ENCODE results near the gene KRTAP4-9.
"Not testable (repeated sequence)": the region's sequence is repeated elsewhere in the genome, so short reads cannot be mapped to it uniquely, and the experiment has no call there.

The KRTAP4-9 gene

GRCh38 chr17:41133880-41134735 lies 28.9 kb downstream of the KRTAP4-9 start:
- no peak for DNase-seq

DNA sequence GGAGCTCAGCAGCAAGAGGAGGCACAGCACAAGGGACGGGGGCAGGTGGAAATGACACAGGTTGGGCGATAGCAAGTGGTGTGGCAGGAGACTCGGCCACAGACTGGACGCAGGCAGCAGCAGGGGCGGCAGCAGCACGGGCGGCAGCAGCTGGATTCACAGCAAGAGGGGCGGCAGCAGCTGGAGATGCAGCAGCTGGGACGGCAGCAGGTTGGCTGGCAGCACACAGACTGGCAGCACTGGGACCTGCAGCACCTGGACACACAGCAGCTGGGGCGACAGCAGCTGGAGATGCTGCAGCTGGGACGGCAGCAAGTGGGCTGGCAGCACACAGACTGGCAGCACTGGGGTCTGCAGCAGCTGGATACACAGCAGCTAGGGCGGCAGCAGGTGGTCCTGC lies 34.7 kb downstream of the KRTAP4-9 start:
- DNase-seq = not testable (repeated sequence)

DNA sequence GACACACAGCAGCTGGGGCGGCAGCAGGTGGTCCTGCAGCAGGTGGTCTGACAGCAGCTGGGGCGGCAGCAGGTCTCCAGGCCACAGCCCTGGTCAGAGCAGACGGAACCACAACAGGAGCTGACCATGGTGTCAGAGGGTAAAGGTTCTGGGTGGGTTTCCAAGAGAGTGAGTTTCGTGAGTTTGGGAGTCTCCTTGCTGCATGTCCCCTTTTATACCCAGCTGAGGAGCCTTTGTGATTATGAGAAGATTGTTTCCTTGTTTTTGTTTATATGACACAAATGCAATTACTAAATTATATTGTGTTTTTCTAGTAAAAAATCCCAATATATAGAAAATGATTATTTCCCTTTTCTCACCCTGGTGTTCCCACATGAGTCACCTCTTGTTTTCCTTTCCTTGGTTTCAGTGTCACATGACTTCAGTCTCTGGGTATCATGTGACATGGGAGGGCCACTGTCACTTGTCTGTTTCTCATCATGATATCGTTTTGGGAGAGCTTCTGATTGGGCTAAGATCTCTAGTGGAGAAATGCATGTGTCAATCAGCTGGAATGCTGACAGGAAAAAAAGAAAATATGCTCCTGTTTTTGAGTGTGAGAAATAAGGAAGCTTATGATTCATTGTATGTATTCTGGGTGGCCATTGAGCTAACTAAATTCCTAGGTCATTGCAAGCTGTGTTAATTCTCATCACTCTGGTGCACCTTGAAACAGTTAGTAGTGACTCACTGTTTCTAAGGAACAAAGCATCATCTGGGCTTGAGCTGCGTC lies 35.4 kb downstream of the KRTAP4-9 start, which contains the start of gene KRTAP4-6:
Gene KRTAP4-6, minus strand, starts transcription at position 185 of the 772 bp plus-strand sequence. Its CDS starts 57 bp downstream, at position 128.
- DNase-seq = no peak

DNA sequence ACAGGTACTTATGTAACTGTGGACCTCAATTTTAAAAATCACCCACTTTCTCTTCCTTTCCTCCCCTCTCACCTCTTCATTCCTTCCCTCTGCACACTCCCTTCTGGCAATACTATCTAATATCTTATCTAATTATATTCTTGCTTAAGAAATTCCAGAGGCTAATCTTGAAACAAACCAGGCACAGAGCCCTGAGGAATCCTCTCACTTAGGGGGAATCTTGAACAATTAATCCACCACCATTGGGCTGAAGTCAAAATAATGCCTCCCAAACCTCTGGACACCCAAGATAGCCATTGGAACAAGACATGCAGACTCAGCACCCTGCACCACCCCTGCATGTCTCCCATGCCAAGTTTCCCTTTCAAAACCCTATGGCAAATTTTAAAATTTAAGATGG lies 36.2 kb downstream of the KRTAP4-9 start:
- no peak for DNase-seq

- DNase-seq = no peak
Measured at GRCh38 chr17:41144846-41145245, 39.7 kb downstream of the KRTAP4-9 start.

DNA sequence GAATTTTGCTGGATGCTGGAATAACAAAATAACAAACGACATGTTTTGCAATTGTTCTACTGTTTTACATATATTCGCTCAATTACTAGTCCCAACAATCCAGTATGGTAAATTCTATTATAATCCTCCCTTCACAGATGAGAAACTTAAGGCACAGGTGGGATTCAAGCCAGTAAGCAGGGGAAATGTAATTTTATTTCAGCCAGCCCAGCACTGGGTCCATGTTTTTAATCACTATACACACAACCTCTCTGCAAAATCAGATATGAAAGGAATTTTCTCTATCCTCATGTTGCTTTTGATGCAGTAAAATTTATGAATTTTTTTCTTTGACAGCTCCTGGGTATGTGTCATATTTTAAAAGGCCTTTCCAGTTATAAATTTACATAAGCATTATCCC lies 40.1 kb downstream of the KRTAP4-9 start:
- DNase-seq = no peak

- no peak for DNase-seq
Measured at GRCh38 chr17:41147531-41148204, 42.5 kb downstream of the KRTAP4-9 start.

DNA sequence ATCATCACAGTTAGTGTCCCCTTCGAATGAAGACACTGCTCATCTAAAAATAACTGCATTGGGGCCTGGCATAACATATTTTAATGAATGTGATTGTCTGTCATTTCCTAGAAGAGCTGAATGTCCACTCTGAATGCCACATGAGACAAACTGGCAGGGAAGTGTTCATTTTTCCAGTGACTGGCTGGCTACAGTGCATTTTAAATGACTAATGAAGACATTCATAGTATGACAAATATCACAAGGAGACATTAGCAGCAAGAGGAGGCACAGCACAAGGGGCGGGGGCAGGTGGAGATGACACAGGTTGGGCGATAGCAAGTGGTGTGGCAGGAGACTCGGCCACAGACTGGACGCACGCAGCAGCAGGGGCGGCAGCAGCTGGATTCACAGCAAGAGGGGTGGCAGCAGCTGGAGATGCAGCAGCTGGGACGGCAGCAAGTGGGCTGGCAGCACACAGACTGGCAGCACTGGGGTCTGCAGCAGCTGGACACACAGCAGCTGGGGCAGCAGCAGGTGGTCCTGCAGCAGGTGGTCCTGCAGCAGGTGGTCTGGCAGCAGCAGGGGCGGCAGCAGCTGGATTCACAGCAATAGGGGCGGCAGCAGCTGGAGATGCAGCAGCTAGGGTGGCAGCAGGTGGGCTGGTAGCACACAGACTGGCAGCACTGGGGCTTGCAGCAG lies 43.9 kb downstream of the KRTAP4-9 start:
- not testable (repeated sequence) for DNase-seq

- no peak for DNase-seq
Measured at GRCh38 chr17:41149652-41149985, 44.4 kb downstream of the KRTAP4-9 start, which contains the start of gene KRTAP4-5. Gene KRTAP4-5 (minus strand): TSS chr17:41149825. CDS start chr17:41149767, 58 bp downstream.

GRCh38 chr17:41150026-41150425 lies 44.8 kb downstream of the KRTAP4-9 start:
- no peak for DNase-seq

- no peak for DNase-seq
Measured at GRCh38 chr17:41151525-41151924, 46.3 kb downstream of the KRTAP4-9 start.

DNA sequence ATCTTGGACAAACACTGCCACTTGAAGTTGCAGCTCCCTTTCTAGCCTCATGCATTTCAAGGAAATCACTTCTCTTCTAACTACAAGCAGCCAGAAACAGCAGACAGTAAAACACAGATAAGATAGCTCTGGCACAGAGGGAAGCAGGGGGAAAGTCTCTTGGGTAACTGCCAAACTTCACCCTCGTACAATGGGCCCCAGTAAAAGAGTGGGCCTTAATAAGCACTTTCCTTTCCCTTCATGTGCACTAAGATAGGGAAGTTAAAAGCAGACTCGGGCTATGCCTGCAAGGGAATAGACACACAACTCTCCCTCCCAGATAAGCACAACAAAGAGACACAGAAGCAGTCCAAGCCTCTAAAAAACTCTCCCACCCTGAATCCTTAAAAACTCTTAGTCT lies 48.7 kb downstream of the KRTAP4-9 start:
- no peak for DNase-seq
